ENCODE data around the gene VSTM2B. TPM values are rescaled to one million over a fixed set of nuclear protein-coding genes. Genes with fewer than 3 reads are reported as not detected.

Gene VSTM2B
- total RNA-seq, 1 experiment from 2014 or later, result 2.5 TPM

GRCh38 chr19:29492769-29493168, 33.0 kb upstream of the VSTM2B start:
- no peak for DNase-seq (ENCODE audit: low spot score)
- in situ Hi-C loops (cut with HindIII; ENCODE audit: low sequenced_read_pairs), result no loop called here

- in situ Hi-C loops (cut with HindIII; ENCODE audit: low sequenced_read_pairs), result no loop called here
These were observed 30.7 kb upstream of the VSTM2B start for GRCh38 chr19:29495091-29495490.

GRCh38 chr19:29495901-29496441, 29.8 kb upstream of the VSTM2B start:
- in situ Hi-C loops (cut with HindIII; ENCODE audit: low sequenced_read_pairs), result no loop called here
- no peak for DNase-seq (ENCODE audit: low spot score)

More at GRCh38 chr19:29495091-29495490, 30.7 kb upstream of the VSTM2B start:
- no peak for DNase-seq (ENCODE audit: low spot score)

- in situ Hi-C loops (cut with HindIII; ENCODE audit: low sequenced_read_pairs), result no loop called here
- DNase-seq (ENCODE audit: low spot score), result no peak
These were observed 28.6 kb upstream of the VSTM2B start for GRCh38 chr19:29497241-29497640.

GRCh38 chr19:29497686-29498436, 27.9 kb upstream of the VSTM2B start:
- in situ Hi-C loops (cut with HindIII; ENCODE audit: low sequenced_read_pairs), result no loop called here
- DNase-seq (ENCODE audit: low spot score), result no peak

- in situ Hi-C loops (cut with HindIII; ENCODE audit: low sequenced_read_pairs), result no loop called here
- no peak for DNase-seq (ENCODE audit: low spot score)
These were observed 26.4 kb upstream of the VSTM2B start for GRCh38 chr19:29499261-29499920.

- in situ Hi-C loops (cut with HindIII; ENCODE audit: low sequenced_read_pairs), result no loop called here
- no peak for DNase-seq (ENCODE audit: low spot score)
These were observed 25.7 kb upstream of the VSTM2B start for GRCh38 chr19:29499921-29500590.

- in situ Hi-C loops (cut with HindIII; ENCODE audit: low sequenced_read_pairs), result no loop called here
- no peak for DNase-seq (ENCODE audit: low spot score)
These were observed 23.8 kb upstream of the VSTM2B start for GRCh38 chr19:29501816-29502580.

GRCh38 chr19:29502581-29502850, 23.3 kb upstream of the VSTM2B start:
- in situ Hi-C loops (cut with HindIII; ENCODE audit: low sequenced_read_pairs), result no loop called here
- DNase-seq (ENCODE audit: low spot score), result no peak

- DNase-seq (ENCODE audit: low spot score), result no peak
- in situ Hi-C loops (cut with HindIII; ENCODE audit: low sequenced_read_pairs), result no loop called here
These were observed 22.5 kb upstream of the VSTM2B start for GRCh38 chr19:29503140-29503758.

GRCh38 chr19:29503785-29504184, 22.0 kb upstream of the VSTM2B start:
- in situ Hi-C loops (cut with HindIII; ENCODE audit: low sequenced_read_pairs), result no loop called here
- DNase-seq (ENCODE audit: low spot score), result no peak

GRCh38 chr19:29504454-29504853, 21.3 kb upstream of the VSTM2B start:
- in situ Hi-C loops (cut with HindIII; ENCODE audit: low sequenced_read_pairs), result no loop called here
- no peak for DNase-seq (ENCODE audit: low spot score)

- DNase-seq (ENCODE audit: low spot score), result no peak
- in situ Hi-C loops (cut with HindIII; ENCODE audit: low sequenced_read_pairs), result no loop called here
These were observed 20.5 kb upstream of the VSTM2B start for GRCh38 chr19:29505097-29505824.

GRCh38 chr19:29506619-29506911, 19.2 kb upstream of the VSTM2B start:
- DNase-seq (ENCODE audit: low spot score), result no peak
- in situ Hi-C loops (cut with HindIII; ENCODE audit: low sequenced_read_pairs), result no loop called here

- in situ Hi-C loops (cut with HindIII; ENCODE audit: low sequenced_read_pairs), result no loop called here
- no peak for DNase-seq (ENCODE audit: low spot score)
These were observed 18.5 kb upstream of the VSTM2B start for GRCh38 chr19:29507081-29507860.

GRCh38 chr19:29508181-29508580, 17.6 kb upstream of the VSTM2B start:
- in situ Hi-C loops (cut with HindIII; ENCODE audit: low sequenced_read_pairs), result no loop called here
- no peak for DNase-seq (ENCODE audit: low spot score)

- DNase-seq (ENCODE audit: low spot score), result no peak
- in situ Hi-C loops (cut with HindIII; ENCODE audit: low sequenced_read_pairs), result no loop called here
These were observed 16.3 kb upstream of the VSTM2B start for GRCh38 chr19:29509456-29509855.

- in situ Hi-C loops (cut with HindIII; ENCODE audit: low sequenced_read_pairs), result no loop called here
These were observed 15.0 kb upstream of the VSTM2B start for GRCh38 chr19:29510701-29511265.

More at GRCh38 chr19:29510701-29511265, 15.0 kb upstream of the VSTM2B start:
- no peak for DNase-seq (ENCODE audit: low spot score)
